GM23248 (cell line): ENCODE results near the gene CCDC18.
"Not testable (repeated sequence)": the region's sequence is repeated elsewhere in the genome, so short reads cannot be mapped to it uniquely, and the experiment has no call there.

Experiments used
- EZH2 ChIP-seq: fragments of 200-600 bp; sonication (generic); IDR thresholded peaks from 2 replicates; pipeline ENCODE4 v1.6.1; 2018; ENCODE audit warnings: antibody characterized with exemption, mild to moderate bottlenecking; ENCODE audit not compliant: insufficient read depth, poor library complexity, severe bottlenecking
- EZH2phosphoT487 ChIP-seq: fragments of 200-600 bp; sonication (generic); IDR thresholded peaks from 2 replicates; pipeline ENCODE4 v1.6.1; 2018; ENCODE audit warnings: antibody characterized with exemption, moderate library complexity, mild to moderate bottlenecking, low read depth; ENCODE audit not compliant: insufficient read depth

GRCh38 chr1:93260726-93261125, 80.2 kb downstream of the CCDC18 start:
- TF ChIP-seq EZH2, EZH2phosphoT487: not testable (repeated sequence)
